Thoracic aorta (tissue), 2 donors: ENCODE measurements around the gene CCDC97. TPM values are rescaled to one million over a fixed set of nuclear protein-coding genes. Genes with fewer than 3 reads are reported as not detected.

ENCODE experiments used
- ATAC-seq: fragments of 150-250 bp; one replicate; pipeline ENCODE4 v1.8.0; 2017; ENCODE audit warnings: low read depth; ENCODE audit not compliant: insufficient number of reproducible peaks, low FRiP score
- DNase-seq: peaks from one replicate; pipeline ENCODE4 v3.0.0-alpha.2; 2020; ENCODE audit warnings: low spot score
- H3K27ac ChIP-seq, 2 donors: fragments of 200-600 bp; sonication (generic); 1 replicate in 1 of 2; 2 replicates in 1 of 2; pipeline ENCODE4 v1.5.1; 2016; ENCODE audit warnings: mild to moderate bottlenecking in 2 of 2, moderate library complexity in 2 of 2
- H3K27me3 ChIP-seq: fragments of 200-600 bp; sonication (generic); replicated peaks from 2 replicates; pipeline ENCODE4 v1.6.0; 2016; ENCODE audit warnings: mild to moderate bottlenecking; ENCODE audit not compliant: insufficient read depth
- H3K36me3 ChIP-seq: fragments of 200-600 bp; sonication (generic); one replicate; pipeline ENCODE4 v1.5.1; 2016
- H3K4me1 ChIP-seq, 2 donors: fragments of 200-600 bp; sonication (generic); 1 replicate in 1 of 2; 2 replicates in 1 of 2; pipeline versions ENCODE4 v1.5.1 to v1.6.0; 2016; ENCODE audit warnings: low read depth in 2 of 2, mild to moderate bottlenecking in 1 of 2; ENCODE audit not compliant: control insufficient read depth in 1 of 2
- H3K4me3 ChIP-seq: fragments of 200-600 bp; sonication (generic); 2 replicates; pipeline ENCODE4 v1.5.1; 2016; ENCODE audit warnings: mild to moderate bottlenecking
- H3K9me3 ChIP-seq: fragments of 200-600 bp; sonication (generic); 2 replicates; pipeline ENCODE4 v1.5.1; 2016
- CTCF ChIP-seq: fragments of 200-600 bp; sonication (generic); IDR thresholded peaks from one replicate; pipeline ENCODE4 v1.5.1; 2019; ENCODE audit warnings: antibody characterized with exemption
- total RNA-seq, 2 donors: library from RNA; depleted of rRNA; stranded (reverse); fragments of >200 nt; gene quantifications; one replicate each; pipeline versions ENCODE4 v1.1.0 to v1.2.3, GENCODE V29; 2016

Gene CCDC97
- total RNA-seq, 2 donors from 2014 or later: 15.2 to 22.4 TPM

- H3K9me3 ChIP-seq: no peaks in the 10 kb centered on the region
- no peak overlapping the region for H3K4me3 ChIP-seq
- ATAC-seq (no peak), DNase-seq (no peak)
- peaks cover 17 to 25% of the 10 kb centered on the region in 2 donors for H3K4me1 ChIP-seq
- H3K27ac ChIP-seq: no peak overlapping the region
- peaks cover 45% of the 10 kb centered on the region for H3K36me3 ChIP-seq
- TF ChIP-seq CTCF: no peak
- no peaks in the 10 kb centered on the region for H3K27me3 ChIP-seq
These were observed 8.9 kb downstream of the CCDC97 start for GRCh38 chr19:41318696-41319499.

- Histone ChIP-seq H3K9me3 (no peaks in the 10 kb centered on the region), H3K4me3 (no peak overlapping the region), H3K36me3 (peaks cover 45% of the 10 kb centered on the region), H3K27me3 (no peaks in the 10 kb centered on the region), H3K4me1 (peaks cover 19 to 33% of the 10 kb centered on the region in 2 donors), H3K27ac (no peak overlapping the region)
- DNase-seq (no peak), ATAC-seq (no peak)
- no peak for TF ChIP-seq CTCF
These were observed 9.7 kb downstream of the CCDC97 start for GRCh38 chr19:41319500-41320184.

GRCh38 chr19:41320185-41320518 is 10.2 kb downstream of the CCDC97 start:
- H3K9me3 ChIP-seq: no peaks in the 10 kb centered on the region
- no peak for DNase-seq
- no peak for ATAC-seq
- H3K4me3 ChIP-seq: no peak overlapping the region
- no peak overlapping the region for H3K27ac ChIP-seq
- H3K27me3 ChIP-seq: no peaks in the 10 kb centered on the region
- peaks cover 19 to 38% of the 10 kb centered on the region in 2 donors for H3K4me1 ChIP-seq
- H3K36me3 ChIP-seq: peaks cover 45% of the 10 kb centered on the region
- no peak for TF ChIP-seq CTCF

- no peak for TF ChIP-seq CTCF
- H3K27ac ChIP-seq: no peak overlapping the region
- H3K36me3 ChIP-seq: peaks cover 45% of the 10 kb centered on the region
- no peak for ATAC-seq
- no peaks in the 10 kb centered on the region for H3K27me3 ChIP-seq
- no peak for DNase-seq
- H3K4me1 ChIP-seq: peaks cover 20 to 40% of the 10 kb centered on the region in 2 donors
- H3K4me3 ChIP-seq: no peak overlapping the region
- no peaks in the 10 kb centered on the region for H3K9me3 ChIP-seq
These were observed 10.6 kb downstream of the CCDC97 start for GRCh38 chr19:41320568-41320967.

GRCh38 chr19:41321204-41321599 is 11.2 kb downstream of the CCDC97 start:
- Histone ChIP-seq H3K27ac (peak overlapping the region; percentile 96 to 99), H3K27me3 (no peaks in the 10 kb centered on the region), H3K9me3 (no peaks in the 10 kb centered on the region), H3K4me1 (peaks cover 26 to 47% of the 10 kb centered on the region in 2 donors), H3K36me3 (peaks cover 44% of the 10 kb centered on the region), H3K4me3 (no peak overlapping the region)
- no peak for ATAC-seq
- no peak for DNase-seq
- no peak for TF ChIP-seq CTCF
